ENCODE measurements around the gene MUSK.

Gene MUSK

DNA sequence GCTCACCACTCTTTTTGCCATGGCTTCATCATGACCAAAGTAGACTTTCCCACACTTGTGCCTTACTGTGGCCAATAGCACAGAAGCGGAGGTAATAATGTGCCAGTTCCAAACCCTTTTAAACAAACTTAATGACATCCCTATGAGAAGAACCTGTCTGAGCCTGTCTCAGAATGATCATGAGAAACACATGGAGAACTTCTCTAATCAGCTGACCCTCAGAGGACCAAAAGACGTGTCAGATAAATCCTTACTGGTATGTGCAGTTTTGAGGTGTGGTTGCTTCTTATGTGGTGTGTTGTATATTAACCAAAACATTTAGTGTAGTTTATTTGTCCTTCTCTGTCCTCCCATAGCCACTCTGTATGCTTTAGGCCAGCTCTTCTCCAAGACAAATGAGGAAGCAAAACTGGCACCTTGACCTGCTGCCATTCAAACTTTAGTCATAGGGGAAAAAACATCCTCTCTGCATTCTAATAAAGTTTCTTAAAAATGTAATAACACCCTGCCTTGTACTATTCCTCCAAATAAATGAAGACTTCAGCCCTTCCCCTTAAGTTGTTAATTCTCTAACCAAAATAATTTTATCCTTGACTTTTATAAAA, 168.9 kb downstream of the MUSK start:
- Histone ChIP-seq H3K9ac (no peak overlapping the region), H3K79me2 (ENCODE audit: insufficient read depth, low read depth) (no peaks in the 10 kb centered on the region), H3K4me3 (IDR thresholded peaks at IDR 0.05; ENCODE audit: insufficient read depth, low read depth, low read length) (no peak overlapping the region), H2AFZ (ENCODE audit: low read depth) (no peak overlapping the region), H3K4me1 (ENCODE audit: low read depth, poor library complexity, severe bottlenecking) (no peaks in the 10 kb centered on the region), H3K27ac (no peak overlapping the region), H3K27me3 (ENCODE audit: insufficient read depth, low read depth) (no peaks in the 10 kb centered on the region), H4K20me1 (ENCODE audit: insufficient read depth) (no peaks in the 10 kb centered on the region), H3K36me3 (ENCODE audit: insufficient read depth) (no peaks in the 10 kb centered on the region), H3K4me2 (no peak overlapping the region)
- TF ChIP-seq, protein P1, sequence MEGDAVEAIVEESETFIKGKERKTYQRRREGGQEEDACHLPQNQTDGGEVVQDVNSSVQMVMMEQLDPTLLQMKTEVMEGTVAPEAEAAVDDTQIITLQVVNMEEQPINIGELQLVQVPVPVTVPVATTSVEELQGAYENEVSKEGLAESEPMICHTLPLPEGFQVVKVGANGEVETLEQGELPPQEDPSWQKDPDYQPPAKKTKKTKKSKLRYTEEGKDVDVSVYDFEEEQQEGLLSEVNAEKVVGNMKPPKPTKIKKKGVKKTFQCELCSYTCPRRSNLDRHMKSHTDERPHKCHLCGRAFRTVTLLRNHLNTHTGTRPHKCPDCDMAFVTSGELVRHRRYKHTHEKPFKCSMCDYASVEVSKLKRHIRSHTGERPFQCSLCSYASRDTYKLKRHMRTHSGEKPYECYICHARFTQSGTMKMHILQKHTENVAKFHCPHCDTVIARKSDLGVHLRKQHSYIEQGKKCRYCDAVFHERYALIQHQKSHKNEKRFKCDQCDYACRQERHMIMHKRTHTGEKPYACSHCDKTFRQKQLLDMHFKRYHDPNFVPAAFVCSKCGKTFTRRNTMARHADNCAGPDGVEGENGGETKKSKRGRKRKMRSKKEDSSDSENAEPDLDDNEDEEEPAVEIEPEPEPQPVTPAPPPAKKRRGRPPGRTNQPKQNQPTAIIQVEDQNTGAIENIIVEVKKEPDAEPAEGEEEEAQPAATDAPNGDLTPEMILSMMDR (conservative IDR thresholded peaks at IDR 0.05; ENCODE audit: low read depth, low read length) = no peak

DNA sequence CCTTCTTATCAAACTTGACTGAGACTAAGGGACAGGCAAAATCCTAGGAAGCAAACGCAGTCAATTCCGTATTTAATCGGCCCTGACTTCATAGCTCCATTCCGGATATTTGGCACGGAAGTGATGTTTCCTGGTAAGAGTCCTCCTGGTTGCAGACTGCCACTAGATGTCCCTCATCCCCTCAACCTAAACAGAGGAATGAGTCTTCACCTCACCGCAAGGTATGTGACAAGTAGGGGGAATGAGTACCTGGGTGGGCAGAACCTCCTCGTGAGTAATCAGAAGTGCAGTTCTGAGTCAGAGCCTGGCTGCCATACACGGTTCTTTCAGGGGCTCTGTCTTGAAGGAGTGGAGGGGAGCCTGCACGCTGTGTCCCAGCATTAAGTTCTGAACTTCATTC, 173.6 kb downstream of the MUSK start:
- Histone ChIP-seq H3K36me3 (ENCODE audit: insufficient read depth) (no peaks in the 10 kb centered on the region), H3K4me3 (IDR thresholded peaks at IDR 0.05; ENCODE audit: insufficient read depth, low read depth, low read length) (no peak overlapping the region), H3K9ac (no peak overlapping the region), H3K79me2 (ENCODE audit: insufficient read depth, low read depth) (no peaks in the 10 kb centered on the region), H3K27ac (no peak overlapping the region), H3K4me1 (ENCODE audit: low read depth, poor library complexity, severe bottlenecking) (no peaks in the 10 kb centered on the region), H3K27me3 (ENCODE audit: insufficient read depth, low read depth) (no peaks in the 10 kb centered on the region), H2AFZ (ENCODE audit: low read depth) (no peak overlapping the region), H4K20me1 (ENCODE audit: insufficient read depth) (no peaks in the 10 kb centered on the region), H3K4me2 (no peak overlapping the region)
- TF ChIP-seq, protein P1 (conservative IDR thresholded peaks at IDR 0.05; ENCODE audit: low read depth, low read length) = no peak

DNA sequence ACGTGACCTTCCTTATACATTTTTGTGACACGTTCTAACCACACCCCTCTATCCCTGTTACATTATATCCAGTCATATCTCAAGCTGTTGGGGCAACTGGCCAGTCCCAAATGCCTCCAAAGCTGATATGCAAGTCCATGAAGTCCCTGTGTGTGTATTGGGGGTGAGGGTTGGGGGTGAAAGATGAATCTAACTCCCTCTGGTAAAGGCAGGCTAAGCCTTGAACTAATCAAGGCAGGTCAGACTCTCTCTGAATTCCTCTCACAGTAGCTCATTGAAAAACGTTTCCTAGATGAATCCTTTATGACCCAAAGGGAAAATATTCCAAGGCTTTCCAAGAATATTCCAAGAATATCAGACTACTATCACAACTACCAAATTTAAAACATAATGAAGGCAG, 174.4 kb downstream of the MUSK start:
- H3K9ac ChIP-seq = no peak overlapping the region
- H3K4me2 ChIP-seq = no peak overlapping the region
- no peaks in the 10 kb centered on the region for H3K4me1 ChIP-seq (ENCODE audit: low read depth, poor library complexity, severe bottlenecking)
- no peak overlapping the region for H3K27ac ChIP-seq
- TF ChIP-seq, protein P1 (conservative IDR thresholded peaks at IDR 0.05; ENCODE audit: low read depth, low read length) = no peak
- H3K27me3 ChIP-seq (ENCODE audit: insufficient read depth, low read depth) = no peaks in the 10 kb centered on the region
- H3K4me3 ChIP-seq (IDR thresholded peaks at IDR 0.05; ENCODE audit: insufficient read depth, low read depth, low read length) = no peak overlapping the region
- no peaks in the 10 kb centered on the region for H4K20me1 ChIP-seq (ENCODE audit: insufficient read depth)
- H3K36me3 ChIP-seq (ENCODE audit: insufficient read depth) = no peaks in the 10 kb centered on the region
- H2AFZ ChIP-seq (ENCODE audit: low read depth) = no peak overlapping the region
- no peaks in the 10 kb centered on the region for H3K79me2 ChIP-seq (ENCODE audit: insufficient read depth, low read depth)

DNA sequence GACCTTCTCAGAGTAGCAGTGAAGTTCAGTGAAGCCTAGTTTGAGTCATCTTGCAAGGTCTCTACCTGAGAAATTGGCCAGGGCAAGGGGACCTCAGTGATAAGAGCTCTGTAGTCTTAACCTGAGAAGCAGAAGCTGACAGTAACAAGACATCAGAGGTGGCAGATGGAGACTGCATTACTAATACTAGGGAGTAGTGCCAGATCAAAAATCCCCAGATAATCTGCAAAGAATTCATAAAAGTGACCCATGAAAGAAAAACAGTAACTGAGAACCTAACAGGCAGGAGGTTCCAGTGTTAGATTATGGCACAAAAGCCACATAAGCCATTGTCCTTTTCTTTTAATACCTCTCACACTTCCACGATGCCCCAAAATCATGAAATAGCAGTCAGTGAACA, 175.5 kb downstream of the MUSK start:
- H2AFZ ChIP-seq (ENCODE audit: low read depth) = no peak overlapping the region
- no peaks in the 10 kb centered on the region for H4K20me1 ChIP-seq (ENCODE audit: insufficient read depth)
- H3K9ac ChIP-seq = no peak overlapping the region
- no peaks in the 10 kb centered on the region for H3K4me1 ChIP-seq (ENCODE audit: low read depth, poor library complexity, severe bottlenecking)
- no peaks in the 10 kb centered on the region for H3K27me3 ChIP-seq (ENCODE audit: insufficient read depth, low read depth)
- H3K4me3 ChIP-seq (IDR thresholded peaks at IDR 0.05; ENCODE audit: insufficient read depth, low read depth, low read length) = no peak overlapping the region
- H3K27ac ChIP-seq = no peak overlapping the region
- no peak overlapping the region for H3K4me2 ChIP-seq
- TF ChIP-seq, protein P1 (conservative IDR thresholded peaks at IDR 0.05; ENCODE audit: low read depth, low read length) = no peak
- no peaks in the 10 kb centered on the region for H3K79me2 ChIP-seq (ENCODE audit: insufficient read depth, low read depth)
- H3K36me3 ChIP-seq (ENCODE audit: insufficient read depth) = no peaks in the 10 kb centered on the region
